ENCODE data around the gene MAOB.

DNA sequence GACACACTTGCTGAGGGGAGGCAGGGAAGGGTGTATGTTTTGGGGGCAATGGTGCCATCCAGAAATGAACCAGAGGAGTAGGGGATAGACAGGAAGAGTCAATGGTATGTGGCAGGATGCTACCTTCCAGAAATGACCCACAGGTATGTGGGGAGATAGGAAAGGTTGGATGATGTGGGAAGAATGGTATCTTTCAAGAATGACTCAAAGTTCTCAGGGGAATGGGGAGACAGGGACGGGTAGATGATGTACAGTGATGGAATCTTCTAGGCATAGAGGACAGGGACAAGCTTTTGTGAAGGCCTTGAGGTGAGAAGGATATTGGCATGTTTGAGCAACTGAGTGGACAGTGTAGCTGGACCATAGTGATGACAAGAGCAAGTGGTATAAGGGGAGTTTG, 161.3 kb downstream of the MAOB start:
- TF ChIP-seq, protein P1, sequence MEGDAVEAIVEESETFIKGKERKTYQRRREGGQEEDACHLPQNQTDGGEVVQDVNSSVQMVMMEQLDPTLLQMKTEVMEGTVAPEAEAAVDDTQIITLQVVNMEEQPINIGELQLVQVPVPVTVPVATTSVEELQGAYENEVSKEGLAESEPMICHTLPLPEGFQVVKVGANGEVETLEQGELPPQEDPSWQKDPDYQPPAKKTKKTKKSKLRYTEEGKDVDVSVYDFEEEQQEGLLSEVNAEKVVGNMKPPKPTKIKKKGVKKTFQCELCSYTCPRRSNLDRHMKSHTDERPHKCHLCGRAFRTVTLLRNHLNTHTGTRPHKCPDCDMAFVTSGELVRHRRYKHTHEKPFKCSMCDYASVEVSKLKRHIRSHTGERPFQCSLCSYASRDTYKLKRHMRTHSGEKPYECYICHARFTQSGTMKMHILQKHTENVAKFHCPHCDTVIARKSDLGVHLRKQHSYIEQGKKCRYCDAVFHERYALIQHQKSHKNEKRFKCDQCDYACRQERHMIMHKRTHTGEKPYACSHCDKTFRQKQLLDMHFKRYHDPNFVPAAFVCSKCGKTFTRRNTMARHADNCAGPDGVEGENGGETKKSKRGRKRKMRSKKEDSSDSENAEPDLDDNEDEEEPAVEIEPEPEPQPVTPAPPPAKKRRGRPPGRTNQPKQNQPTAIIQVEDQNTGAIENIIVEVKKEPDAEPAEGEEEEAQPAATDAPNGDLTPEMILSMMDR (IDR thresholded peaks at IDR 0.05): no peak
- TF ChIP-seq POLR2A (IDR thresholded peaks at IDR 0.05): no peak

Measured in thyroid gland (tissue), 4 donors.